ENCODE results near the gene PTPRM.
A peak's percentile ranks its signal among the peaks of the same experiment; 100 is the strongest.

Gene PTPRM

GRCh38 chr18:7593218-7593819, 26.2 kb downstream of the PTPRM start:
- no peak overlapping the region for H3K27ac ChIP-seq (ENCODE audit: extremely low read depth, low read depth, low read length)
- no peak overlapping the region for H3K4me3 ChIP-seq (ENCODE audit: low read depth, low read length)
- no peaks in the 10 kb centered on the region for H3K36me3 ChIP-seq (ENCODE audit: control insufficient read depth in 2 of 2, insufficient read depth in 1 of 2, low read length in 2 of 2)
- ChIA-PET POLR2A (interaction anchor here (0.5 to 2.0 kb wide), 3 partner anchors 14 to 26 kb away, joined by 3 to 6 read pairs (median 3); partner anchors contain the start of gene PTPRM), CTCF (interaction anchor here (0.5 to 0.7 kb wide), 3 partner anchors 158 to 672 kb away, joined by 3 read pairs; no protein-coding TSS in a partner anchor)
- H3K4me1 ChIP-seq (ENCODE audit: control insufficient read depth, insufficient read depth, low read length), result peaks cover 22% of the 10 kb centered on the region
- H3K9me3 ChIP-seq (ENCODE audit: control insufficient read depth, insufficient read depth, low read depth, low read length), result no peaks in the 10 kb centered on the region
- TF ChIP-seq FEZF1 (tag by site-specific recombination; IDR thresholded peaks at IDR 0.05) (0 out of 2 replicates have a peak, but pooled peaks have one; percentile 4), PRDM6 (tag by site-specific recombination; IDR thresholded peaks at IDR 0.05) (peak; percentile 70), ZNF645 (tag by site-specific recombination; IDR thresholded peaks at IDR 0.05) (no peak), ZNF266 (tag by site-specific recombination; IDR thresholded peaks at IDR 0.05; ENCODE audit: low read depth) (no peak), OVOL3 (tag by site-specific recombination; IDR thresholded peaks at IDR 0.05) (no peak), PRDM10 (tag by site-specific recombination; IDR thresholded peaks at IDR 0.05) (no peak), ZNF23 (tag by site-specific recombination; IDR thresholded peaks at IDR 0.05; ENCODE audit: borderline replicate concordance) (no peak), BCL11A (tag by site-specific recombination; IDR thresholded peaks at IDR 0.05; ENCODE audit: low read depth) (no peak)

GRCh38 chr18:7596147-7596546, 29.0 kb downstream of the PTPRM start:
- TF ChIP-seq KLF16 (tag by site-specific recombination; IDR thresholded peaks at IDR 0.05) (no peak), ZNF132 (tag by site-specific recombination; IDR thresholded peaks at IDR 0.05; ENCODE audit: borderline replicate concordance) (no peak), SP3 (tag by site-specific recombination; IDR thresholded peaks at IDR 0.05) (no peak), MEIS1 (CRISPR knock-in tag; IDR thresholded peaks at IDR 0.05; ENCODE audit: borderline replicate concordance) (no peak)
- no peaks in the 10 kb centered on the region for H3K36me3 ChIP-seq (ENCODE audit: control insufficient read depth in 2 of 2, insufficient read depth in 1 of 2, low read length in 2 of 2)
- H3K9me3 ChIP-seq (ENCODE audit: control insufficient read depth, insufficient read depth, low read depth, low read length), result no peaks in the 10 kb centered on the region
- ChIA-PET POLR2A (no interaction called here), CTCF (no interaction called here)
- H3K27ac ChIP-seq (ENCODE audit: extremely low read depth, low read depth, low read length), result no peak overlapping the region
- peaks cover 22% of the 10 kb centered on the region for H3K4me1 ChIP-seq (ENCODE audit: control insufficient read depth, insufficient read depth, low read length)
- H3K4me3 ChIP-seq (ENCODE audit: low read depth, low read length), result no peak overlapping the region

- Histone ChIP-seq H3K4me1 (ENCODE audit: control insufficient read depth, insufficient read depth, low read length) (peaks cover 12% of the 10 kb centered on the region), H3K9me3 (ENCODE audit: control insufficient read depth, insufficient read depth, low read depth, low read length) (no peaks in the 10 kb centered on the region), H3K27ac (ENCODE audit: extremely low read depth, low read depth, low read length) (no peak overlapping the region), H3K36me3 (ENCODE audit: control insufficient read depth in 2 of 2, insufficient read depth in 1 of 2, low read length in 2 of 2) (no peaks in the 10 kb centered on the region), H3K4me3 (ENCODE audit: low read depth, low read length) (no peak overlapping the region)
- ChIA-PET POLR2A (no interaction called here), CTCF (interaction anchor here (0.7 kb wide), 1 partner anchor 506 kb away, joined by 3 read pairs; no protein-coding TSS in a partner anchor)
- TF ChIP-seq OVOL3 (tag by site-specific recombination; IDR thresholded peaks at IDR 0.05), result no peak
- no peak for TF ChIP-seq ELK4 (IDR thresholded peaks at IDR 0.05; ENCODE audit: borderline replicate concordance, low read depth, low read length)
- no peak for TF ChIP-seq KLF16 (tag by site-specific recombination; IDR thresholded peaks at IDR 0.05)
- TF ChIP-seq ZNF544 (tag by site-specific recombination; IDR thresholded peaks at IDR 0.05), result no peak
- no peak for TF ChIP-seq ZNF148 (tag by site-specific recombination; IDR thresholded peaks at IDR 0.05; ENCODE audit: borderline replicate concordance)
- no peak for TF ChIP-seq ZNF398 (tag by site-specific recombination; IDR thresholded peaks at IDR 0.05)
- TF ChIP-seq ZNF157 (tag by site-specific recombination; IDR thresholded peaks at IDR 0.05), result no peak
- TF ChIP-seq ZNF174 (tag by site-specific recombination; IDR thresholded peaks at IDR 0.05), result no peak
Measured at GRCh38 chr18:7597500-7597899, 30.4 kb downstream of the PTPRM start.

Data from HEK293 (cell line).